Body of pancreas (tissue), 4 donors: ENCODE measurements around the gene DYNLT5.

Source experiments
- CTCF ChIP-seq, 7 experiments: fragments of 450-650 bp in 4 of 7; fragments of 200-600 bp in 3 of 7; sonication (generic) in 3 of 7; IDR thresholded peaks; one replicate each; pipeline ENCODE4 v1.5.1; 2016 to 2019; ENCODE audit warnings: antibody characterized with exemption in 7 of 7
- POLR2A ChIP-seq, 3 donors: fragments of 450-650 bp; IDR thresholded peaks; one replicate each; pipeline ENCODE4 v1.6.1; 2016; ENCODE audit warnings: antibody characterized with exemption in 3 of 3, mild to moderate bottlenecking in 2 of 3

GRCh38 chr1:66705110-66705509, 47.1 kb upstream of the DYNLT5 start:
- TF ChIP-seq CTCF (IDR thresholded peaks at IDR 0.05) (no peak), POLR2A (IDR thresholded peaks at IDR 0.05) (no peak)
